Tibial nerve (tissue), 4 donors: ENCODE results near the gene FAM200B. TPM values are rescaled to one million over a fixed set of nuclear protein-coding genes. Genes with fewer than 3 reads are reported as not detected.
A peak's percentile ranks its signal among the peaks of the same experiment; 100 is the strongest.

Source experiments
- DNase-seq, 2 donors: peaks; one replicate each; pipeline ENCODE4 v3.0.0-alpha.2; 2019; ENCODE audit warnings: low spot score in 2 of 2
- H3K27ac ChIP-seq, 4 donors: fragments of 200-600 bp; sonication (generic) in 3 of 4; one replicate each; pipeline ENCODE4 v1.5.1; 2017 to 2019; ENCODE audit warnings: mild to moderate bottlenecking in 1 of 4
- H3K27me3 ChIP-seq, 2 donors: fragments of 200-600 bp; sonication (generic) in 1 of 2; one replicate each; pipeline versions ENCODE4 v1.5.1 to v1.6.0; 2017 to 2019
- H3K36me3 ChIP-seq, 3 donors: fragments of 200-600 bp; sonication (generic); one replicate each; pipeline ENCODE4 v1.5.1; 2018 to 2019
- H3K4me1 ChIP-seq, 4 donors: fragments of 200-600 bp; sonication (generic) in 3 of 4; one replicate each; pipeline ENCODE4 v1.5.1; 2017 to 2019
- H3K4me3 ChIP-seq, 4 donors: fragments of 200-600 bp; sonication (generic) in 3 of 4; one replicate each; pipeline ENCODE4 v1.5.1; 2017 to 2019; ENCODE audit warnings: mild to moderate bottlenecking in 1 of 4, moderate library complexity in 1 of 4
- H3K9me3 ChIP-seq, 4 donors: fragments of 200-600 bp; sonication (generic) in 3 of 4; one replicate each; pipeline ENCODE4 v1.5.1; 2017 to 2019
- EP300 ChIP-seq, 2 donors: sonication (generic); formaldehyde crosslinking; IDR thresholded peaks; one replicate each; pipeline ENCODE4 v1.6.1; 2017; ENCODE audit warnings: antibody characterized with exemption in 2 of 2, mild to moderate bottlenecking in 1 of 2
- POLR2A ChIP-seq, 2 donors: fragments of 450-650 bp; IDR thresholded peaks; one replicate each; pipeline ENCODE4 v1.6.1; 2017; ENCODE audit warnings: antibody characterized with exemption in 2 of 2, mild to moderate bottlenecking in 2 of 2, moderate library complexity in 2 of 2
- WGBS, 2 donors: methylation state at CpG; one replicate each; pipeline ENCODE4 v1.1.5; 2018; 5-methylcytosine and 5-hydroxymethylcytosine counted together
- total RNA-seq, 4 donors: library from RNA; depleted of rRNA; stranded (reverse); fragments of >200 nt; gene quantifications; one replicate each; pipeline ENCODE4 v1.1.0, GENCODE V29; 2016
- TF ChIP-seq, protein P1 (sequence below), 5 experiments: fragments of 200-600 bp in 3 of 5; fragments of 450-650 bp in 2 of 5; sonication (generic) in 3 of 5; IDR thresholded peaks; one replicate each; pipeline ENCODE4 v1.5.1; 2016 to 2019; ENCODE audit warnings: antibody characterized with exemption in 5 of 5, mild to moderate bottlenecking in 3 of 5, moderate library complexity in 2 of 5

The FAM200B gene
- total RNA-seq, 4 donors from 2014 or later = 29.4 to 68.8 (median 56.0) TPM

DNA sequence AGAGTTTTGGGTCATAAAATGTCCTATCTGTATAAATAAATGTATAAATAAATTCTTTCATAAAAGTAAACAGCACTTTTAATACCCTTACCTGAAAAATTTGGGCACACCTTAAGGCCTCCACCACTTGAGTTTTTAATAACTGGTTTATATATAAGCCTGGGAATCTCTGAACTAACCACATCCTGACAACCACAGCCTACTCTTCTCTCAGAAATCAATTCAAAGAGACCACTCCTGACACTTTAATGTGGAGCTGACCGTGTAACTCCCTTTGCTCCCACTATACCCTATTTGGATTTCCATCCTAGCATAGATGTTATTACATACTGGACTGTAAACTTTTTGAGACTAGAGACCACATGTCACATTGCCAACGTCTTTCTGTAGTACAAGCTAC, 30.0 kb upstream of the FAM200B start:
- H3K27me3 ChIP-seq = no peaks in the 10 kb centered on the region
- no peak overlapping the region for H3K4me3 ChIP-seq
- TF ChIP-seq EP300 (IDR thresholded peaks at IDR 0.05) (no peak), POLR2A (IDR thresholded peaks at IDR 0.05) (no peak)
- TF ChIP-seq, protein P1, sequence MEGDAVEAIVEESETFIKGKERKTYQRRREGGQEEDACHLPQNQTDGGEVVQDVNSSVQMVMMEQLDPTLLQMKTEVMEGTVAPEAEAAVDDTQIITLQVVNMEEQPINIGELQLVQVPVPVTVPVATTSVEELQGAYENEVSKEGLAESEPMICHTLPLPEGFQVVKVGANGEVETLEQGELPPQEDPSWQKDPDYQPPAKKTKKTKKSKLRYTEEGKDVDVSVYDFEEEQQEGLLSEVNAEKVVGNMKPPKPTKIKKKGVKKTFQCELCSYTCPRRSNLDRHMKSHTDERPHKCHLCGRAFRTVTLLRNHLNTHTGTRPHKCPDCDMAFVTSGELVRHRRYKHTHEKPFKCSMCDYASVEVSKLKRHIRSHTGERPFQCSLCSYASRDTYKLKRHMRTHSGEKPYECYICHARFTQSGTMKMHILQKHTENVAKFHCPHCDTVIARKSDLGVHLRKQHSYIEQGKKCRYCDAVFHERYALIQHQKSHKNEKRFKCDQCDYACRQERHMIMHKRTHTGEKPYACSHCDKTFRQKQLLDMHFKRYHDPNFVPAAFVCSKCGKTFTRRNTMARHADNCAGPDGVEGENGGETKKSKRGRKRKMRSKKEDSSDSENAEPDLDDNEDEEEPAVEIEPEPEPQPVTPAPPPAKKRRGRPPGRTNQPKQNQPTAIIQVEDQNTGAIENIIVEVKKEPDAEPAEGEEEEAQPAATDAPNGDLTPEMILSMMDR (IDR thresholded peaks at IDR 0.05) = no peak
- no peak for DNase-seq
- H3K36me3 ChIP-seq = no peaks in the 10 kb centered on the region
- peak overlapping the region in 3 of 4 donors; percentile 97 to 100 (median 99) for H3K27ac ChIP-seq
- no peaks in the 10 kb centered on the region for H3K9me3 ChIP-seq
- peaks cover 0 to 79% (median 41%) of the 10 kb centered on the region in 4 donors for H3K4me1 ChIP-seq
- WGBS, 2 donors = 10 to 11% methylated on average over 2 of the region's 2 CpGs

DNA sequence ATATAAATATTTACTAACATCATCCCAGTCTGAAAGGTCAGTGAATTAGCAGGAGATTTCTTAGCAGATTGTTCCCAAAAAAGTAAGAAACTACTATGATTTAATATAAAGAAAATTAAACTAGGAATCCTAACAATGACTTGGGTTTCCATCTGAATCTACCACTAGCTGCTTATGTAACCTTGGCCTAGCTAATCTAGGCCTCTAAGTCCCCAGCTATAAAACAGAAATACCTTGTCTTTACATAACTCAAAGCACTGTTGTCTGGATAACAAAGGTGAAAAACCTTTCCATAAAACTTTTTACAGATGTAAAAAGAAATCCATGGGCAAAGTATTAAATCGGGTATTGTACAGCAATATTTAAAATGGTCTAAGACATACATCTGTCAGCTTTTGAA, 29.4 kb upstream of the FAM200B start:
- no peak for TF ChIP-seq EP300 (IDR thresholded peaks at IDR 0.05)
- no peak for TF ChIP-seq POLR2A (IDR thresholded peaks at IDR 0.05)
- TF ChIP-seq, protein P1 (IDR thresholded peaks at IDR 0.05) = no peak
- Histone ChIP-seq H3K4me1 (peaks cover 0 to 76% (median 41%) of the 10 kb centered on the region in 4 donors), H3K36me3 (no peaks in the 10 kb centered on the region), H3K4me3 (peak overlapping the region in 2 of 4 donors; percentile 68 to 87), H3K9me3 (no peaks in the 10 kb centered on the region), H3K27ac (peak overlapping the region; percentile 97 to 100 (median 99)), H3K27me3 (no peaks in the 10 kb centered on the region)
- no peak for DNase-seq
- WGBS, 2 donors = 54 to 63% methylated on average over 1 of the region's 1 CpG

DNA sequence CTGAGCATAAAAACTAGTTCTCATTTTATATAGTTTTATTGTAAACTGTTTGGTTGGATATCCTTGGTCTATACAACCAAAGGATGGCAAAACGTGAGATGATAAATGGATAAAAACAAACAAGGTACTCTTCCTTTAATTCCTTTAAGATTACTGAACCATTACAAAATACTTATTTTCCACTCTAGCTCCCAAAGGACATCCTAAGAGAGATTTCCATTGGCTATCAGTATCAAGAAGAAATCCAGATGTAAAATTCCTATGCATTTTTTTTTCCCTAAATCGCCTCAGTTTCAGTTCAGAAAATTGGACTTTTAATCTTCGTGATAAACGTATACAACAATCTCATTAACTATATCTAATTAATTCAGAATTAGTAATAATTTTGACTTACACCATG, 28.8 kb upstream of the FAM200B start:
- no peak for TF ChIP-seq EP300 (IDR thresholded peaks at IDR 0.05)
- TF ChIP-seq, protein P1 (IDR thresholded peaks at IDR 0.05) = no peak
- TF ChIP-seq POLR2A (IDR thresholded peaks at IDR 0.05) = no peak
- H3K27me3 ChIP-seq = no peaks in the 10 kb centered on the region
- no peaks in the 10 kb centered on the region for H3K9me3 ChIP-seq
- no peak for DNase-seq
- peak overlapping the region; percentile 2 to 87 (median 76) for H3K4me3 ChIP-seq
- WGBS, 2 donors = 22 to 23% methylated on average over 4 of the region's 4 CpGs
- H3K36me3 ChIP-seq = no peaks in the 10 kb centered on the region
- peak overlapping the region; percentile 97 to 100 (median 99) for H3K27ac ChIP-seq
- H3K4me1 ChIP-seq = peaks cover 0 to 69% (median 39%) of the 10 kb centered on the region in 4 donors

DNA sequence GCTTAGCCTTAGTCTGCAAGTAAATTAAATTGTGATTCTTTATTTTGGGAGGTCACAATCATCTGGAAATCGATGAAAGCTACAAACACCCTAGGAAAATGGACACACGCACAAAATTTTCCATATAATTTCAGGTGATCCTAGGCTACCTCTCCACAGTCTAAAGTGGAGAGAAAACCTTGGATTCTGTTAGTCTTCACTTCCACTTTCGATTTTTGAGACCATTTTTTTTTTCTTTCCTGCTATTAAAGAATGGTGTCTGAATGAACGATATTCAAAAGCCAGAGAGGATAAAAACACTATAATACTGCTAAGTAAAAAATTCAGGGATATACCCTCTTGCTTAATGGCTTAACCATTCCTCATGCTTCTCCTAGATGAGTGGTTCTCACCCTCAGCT, 28.2 kb upstream of the FAM200B start:
- Histone ChIP-seq H3K27me3 (no peaks in the 10 kb centered on the region), H3K4me1 (peaks cover 0 to 63% (median 37%) of the 10 kb centered on the region in 4 donors), H3K36me3 (no peaks in the 10 kb centered on the region), H3K9me3 (no peaks in the 10 kb centered on the region), H3K4me3 (peak overlapping the region; percentile 2 to 87 (median 76)), H3K27ac (peak overlapping the region; percentile 97 to 100 (median 99))
- TF ChIP-seq, protein P1 (IDR thresholded peaks at IDR 0.05) = no peak
- TF ChIP-seq EP300 (IDR thresholded peaks at IDR 0.05) (no peak), POLR2A (IDR thresholded peaks at IDR 0.05) (no peak)
- no peak for DNase-seq
- WGBS, 2 donors = 15 to 23% methylated on average over 4 of the region's 4 CpGs

DNA sequence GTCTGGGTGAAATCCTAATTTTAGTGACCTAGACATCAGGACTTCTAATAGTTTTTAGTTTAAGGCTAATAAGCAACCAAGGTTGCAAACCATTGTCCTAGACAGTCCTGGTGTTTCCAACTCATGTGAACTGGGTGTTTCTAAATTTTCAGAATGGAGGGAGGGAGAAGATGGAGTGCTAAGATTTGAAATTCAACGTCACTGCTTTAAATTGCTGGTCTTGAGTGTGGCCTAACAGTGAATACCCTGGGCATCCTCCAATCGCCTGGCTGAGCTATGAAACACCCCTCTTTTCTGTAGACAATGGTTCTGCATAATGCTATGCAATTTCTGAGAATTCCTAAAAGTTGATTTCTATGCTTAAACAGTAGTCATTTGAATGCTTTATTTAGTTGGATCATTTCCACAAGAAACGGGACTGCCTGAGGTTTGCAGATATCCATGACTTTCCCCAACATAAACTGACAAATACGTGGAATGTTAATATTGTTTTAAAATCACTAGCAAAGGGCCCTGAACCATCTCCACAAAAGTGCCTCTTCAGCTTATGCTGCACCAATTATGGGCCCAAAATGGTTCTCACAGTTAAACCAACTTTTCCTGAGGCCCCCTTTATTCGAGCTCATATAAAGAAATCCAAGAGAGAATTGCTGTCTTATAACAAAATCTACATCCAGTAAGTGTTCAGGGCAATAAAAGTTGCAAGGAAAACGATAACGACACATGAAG, 27.6 kb upstream of the FAM200B start:
- Histone ChIP-seq H3K9me3 (no peaks in the 10 kb centered on the region), H3K27me3 (no peaks in the 10 kb centered on the region), H3K27ac (peak overlapping the region; percentile 97 to 100 (median 99)), H3K36me3 (no peaks in the 10 kb centered on the region), H3K4me1 (peaks cover 0 to 57% (median 36%) of the 10 kb centered on the region in 4 donors), H3K4me3 (peak overlapping the region; percentile 68 to 87 (median 84))
- 0% methylated on average over 7 of the region's 7 CpGs for WGBS, 2 donors
- no peak for DNase-seq
- no peak for TF ChIP-seq POLR2A (IDR thresholded peaks at IDR 0.05)
- TF ChIP-seq, protein P1 (IDR thresholded peaks at IDR 0.05) = no peak
- no peak for TF ChIP-seq EP300 (IDR thresholded peaks at IDR 0.05)
